Stimulated activated CD4-positive, alpha-beta T cell treated with anti-CD3 and anti-CD28 coated beads, Interleukin-12 subunit alpha, Interleukin-12 subunit beta, amount 100 ng/mL, for 48 hours (primary cell): ENCODE measurements around the gene MARCHF2.
"Not testable (repeated sequence)": the region's sequence is repeated elsewhere in the genome, so short reads cannot be mapped to it uniquely, and the experiment has no call there.

Experiments used
- DNase-seq, 3 donors: peaks; one replicate each; pipeline ENCODE4 v3.0.0-alpha.2; 2020; ENCODE audit warnings: low read depth in 2 of 3, low spot score in 1 of 3

MARCHF2 gene, protein sequence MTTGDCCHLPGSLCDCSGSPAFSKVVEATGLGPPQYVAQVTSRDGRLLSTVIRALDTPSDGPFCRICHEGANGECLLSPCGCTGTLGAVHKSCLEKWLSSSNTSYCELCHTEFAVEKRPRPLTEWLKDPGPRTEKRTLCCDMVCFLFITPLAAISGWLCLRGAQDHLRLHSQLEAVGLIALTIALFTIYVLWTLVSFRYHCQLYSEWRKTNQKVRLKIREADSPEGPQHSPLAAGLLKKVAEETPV

DNA sequence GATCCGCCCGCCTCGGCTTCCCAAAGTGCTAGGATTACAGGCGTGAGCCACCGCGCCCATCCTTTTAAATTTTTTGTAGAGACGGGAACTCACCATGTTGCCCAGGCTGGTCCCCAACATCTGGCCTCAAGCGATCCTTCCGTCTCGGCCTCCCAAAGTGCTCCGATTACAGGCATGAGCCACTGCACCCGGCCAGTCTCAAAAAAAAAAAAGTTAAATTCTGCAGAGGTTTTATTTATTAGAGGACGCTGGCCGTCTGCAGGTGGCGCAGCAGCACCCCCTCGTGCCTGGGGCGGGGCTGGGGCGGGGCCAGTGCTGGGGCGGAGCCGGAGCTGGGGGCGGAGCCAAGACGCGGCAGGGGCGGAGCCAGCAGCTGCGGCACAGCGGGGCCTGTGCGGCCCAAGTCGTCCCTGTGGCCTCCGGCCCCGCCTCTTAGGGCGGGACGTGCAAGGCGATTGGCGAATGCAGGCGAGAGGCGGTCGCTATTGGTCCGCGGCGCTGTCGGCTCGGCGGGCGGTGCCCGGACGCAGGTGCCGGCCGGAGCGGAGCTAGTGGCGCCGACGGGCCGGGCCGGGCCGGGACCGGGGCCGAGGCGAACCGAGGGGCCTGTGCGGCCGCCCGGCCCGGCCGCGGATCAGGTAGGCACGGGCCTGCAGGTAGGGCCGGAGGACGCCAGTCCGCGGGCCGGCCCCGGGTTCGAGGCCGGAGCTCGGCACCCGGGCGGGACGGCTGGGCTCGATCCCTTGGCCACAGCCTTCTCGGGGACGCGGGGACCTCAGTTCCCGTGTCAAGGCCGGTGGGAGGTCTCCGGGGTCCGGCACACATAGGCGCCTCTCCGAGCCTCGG lies at the start of gene MARCHF2:
Gene MARCHF2 (plus strand): TSS at position 523 of the 846 bp plus-strand sequence. CDS start 8,536 bp downstream, outside the sequence.
- peak; percentile 94 to 96 (median 94) for DNase-seq

DNA sequence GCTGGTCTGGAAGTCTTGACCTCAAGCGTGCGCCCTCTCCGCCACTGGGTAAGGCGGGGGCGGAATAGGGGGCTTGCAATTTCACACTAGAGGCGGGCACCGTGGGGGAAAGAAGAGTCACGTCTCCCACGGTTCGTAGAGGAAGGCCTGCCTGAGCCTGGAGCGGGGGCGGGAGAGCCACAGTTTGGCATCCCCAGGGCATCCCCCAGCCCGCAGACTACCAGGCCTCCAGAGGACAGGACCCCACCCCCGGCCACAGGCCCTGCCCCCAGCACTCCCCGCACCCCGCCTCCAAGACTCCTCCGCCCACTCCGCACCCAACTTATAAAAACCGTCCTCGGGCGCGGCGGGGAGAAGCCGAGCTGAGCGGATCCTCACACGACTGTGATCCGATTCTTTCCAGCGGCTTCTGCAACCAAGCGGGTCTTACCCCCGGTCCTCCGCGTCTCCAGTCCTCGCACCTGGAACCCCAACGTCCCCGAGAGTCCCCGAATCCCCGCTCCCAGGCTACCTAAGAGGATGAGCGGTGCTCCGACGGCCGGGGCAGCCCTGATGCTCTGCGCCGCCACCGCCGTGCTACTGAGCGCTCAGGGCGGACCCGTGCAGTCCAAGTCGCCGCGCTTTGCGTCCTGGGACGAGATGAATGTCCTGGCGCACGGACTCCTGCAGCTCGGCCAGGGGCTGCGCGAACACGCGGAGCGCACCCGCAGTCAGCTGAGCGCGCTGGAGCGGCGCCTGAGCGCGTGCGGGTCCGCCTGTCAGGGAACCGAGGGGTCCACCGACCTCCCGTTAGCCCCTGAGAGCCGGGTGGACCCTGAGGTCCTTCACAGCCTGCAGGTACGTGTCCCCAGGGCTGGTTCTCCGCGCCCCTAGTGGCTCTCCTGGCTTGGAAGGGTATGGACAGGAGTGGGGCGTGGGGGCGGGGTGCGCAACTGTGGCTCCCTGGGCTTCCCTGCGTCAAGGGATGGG lies 49.0 kb upstream of the MARCHF2 start, which contains the start of gene ANGPTL4:
Gene ANGPTL4 (plus strand): TSS at position 353 of the 969 bp plus-strand sequence. CDS start 167 bp downstream, at position 520.
- DNase-seq: peak; percentile 30 to 70 (median 60)

DNA sequence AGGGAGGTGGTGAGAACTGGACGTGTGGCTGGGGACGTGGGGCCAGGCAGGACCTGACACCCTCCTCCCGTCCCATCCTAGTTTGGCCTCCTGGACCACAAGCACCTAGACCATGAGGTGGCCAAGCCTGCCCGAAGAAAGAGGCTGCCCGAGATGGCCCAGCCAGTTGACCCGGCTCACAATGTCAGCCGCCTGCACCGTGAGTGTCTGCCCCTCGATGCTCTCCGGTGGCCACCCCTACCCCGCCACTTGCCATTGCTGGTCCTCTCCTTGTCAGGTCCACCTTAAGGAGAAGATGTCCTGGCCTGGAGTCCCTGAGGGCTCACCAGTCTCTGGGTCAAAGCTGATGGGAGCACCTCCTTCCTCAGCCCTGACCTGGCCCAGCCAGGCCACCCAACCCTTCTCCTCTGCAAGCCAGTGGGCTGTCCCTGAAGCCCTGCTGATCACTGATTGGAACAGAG lies 47.0 kb upstream of the MARCHF2 start:
- DNase-seq: no peak

DNA sequence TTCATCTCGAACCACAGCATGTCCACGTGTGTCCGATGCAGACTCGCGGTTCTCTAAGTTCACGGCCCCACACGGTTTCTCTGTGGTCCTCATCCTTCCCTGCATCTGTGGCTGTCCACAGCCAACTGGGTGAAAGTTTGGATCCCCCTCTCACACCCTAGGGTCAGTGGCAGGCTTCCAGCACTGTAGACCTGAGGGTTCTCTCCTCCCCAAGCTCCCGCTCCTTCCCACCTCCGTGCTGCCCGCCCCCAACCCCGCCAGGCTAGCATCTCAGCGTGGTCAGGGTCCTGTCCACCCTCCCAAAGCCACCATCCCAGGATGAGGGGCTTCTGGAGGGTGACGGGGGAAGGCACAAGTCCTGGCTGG lies 46.2 kb upstream of the MARCHF2 start:
- DNase-seq: no peak

DNA sequence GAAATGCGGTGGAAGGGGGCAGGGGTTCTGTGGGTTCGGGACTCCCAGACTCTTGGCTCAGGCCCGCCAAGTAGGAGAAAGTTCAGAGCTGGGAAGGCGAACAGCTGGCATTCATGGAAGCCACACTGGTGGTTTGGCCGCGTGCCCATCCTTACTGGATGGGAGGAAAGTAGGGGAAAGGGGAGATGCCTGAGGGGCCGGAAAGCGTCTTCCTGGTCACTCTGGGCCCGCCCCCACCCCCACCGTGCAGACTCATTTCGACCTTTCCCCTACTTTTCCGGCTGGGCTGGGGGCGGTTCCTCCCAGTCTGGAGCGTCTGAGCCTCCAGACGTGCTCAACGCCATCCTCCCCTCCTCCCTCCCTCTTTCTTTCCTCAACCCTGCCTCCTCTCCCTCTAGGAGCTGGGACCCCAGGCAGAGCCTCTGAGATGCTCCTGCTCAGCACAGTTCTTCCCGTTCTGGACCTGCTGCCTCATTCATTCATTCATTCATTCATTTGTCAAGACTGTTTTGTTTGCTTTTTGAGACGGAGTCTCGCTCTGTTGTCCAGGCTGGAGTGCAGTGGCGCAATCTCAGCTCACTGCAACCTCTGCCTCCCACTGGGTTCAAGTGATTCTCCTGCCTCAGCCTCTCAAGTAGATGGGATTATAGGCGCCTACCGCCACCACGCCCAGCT lies 45.6 kb upstream of the MARCHF2 start:
- DNase-seq: no peak

DNA sequence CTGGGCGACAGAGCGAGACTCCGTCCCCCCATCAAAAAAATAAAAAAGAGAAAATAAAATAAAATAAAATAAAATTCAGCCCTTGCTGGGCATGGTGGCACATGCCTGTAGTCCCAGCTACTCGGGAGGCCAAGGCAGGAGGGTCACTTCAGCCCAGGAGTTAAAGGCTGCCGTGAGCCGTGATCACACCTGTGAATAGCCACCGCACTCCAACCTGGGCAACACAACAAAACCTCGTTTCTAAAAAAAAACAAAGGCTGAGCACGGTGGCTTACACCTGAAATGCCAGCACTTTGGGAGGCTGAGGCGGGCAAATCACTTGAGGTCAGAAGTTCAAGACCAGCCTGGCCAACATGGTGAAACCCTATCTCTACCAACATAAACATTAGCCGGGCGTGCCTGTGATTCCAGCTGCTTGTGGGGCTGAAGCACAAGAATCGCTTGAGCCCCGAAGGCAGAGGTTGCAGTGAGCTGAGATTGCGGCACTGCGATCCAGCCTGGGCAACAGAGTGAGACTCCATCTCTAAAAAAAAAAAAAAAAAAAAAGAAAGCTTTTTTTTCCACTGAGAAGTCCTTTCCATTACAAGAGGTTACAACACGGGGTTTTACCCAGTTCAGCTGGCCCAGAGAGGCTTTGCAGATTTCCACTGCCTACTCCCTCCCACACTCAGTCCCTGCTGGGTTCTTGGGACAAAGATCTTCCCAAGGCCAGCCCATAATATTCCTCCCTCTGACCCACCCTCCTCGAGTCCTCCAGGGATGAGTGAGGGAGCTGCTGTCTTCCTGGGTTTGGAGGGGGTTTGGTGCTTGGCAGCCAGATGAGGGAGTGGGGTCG lies 42.7 kb upstream of the MARCHF2 start:
- DNase-seq: no peak

DNA sequence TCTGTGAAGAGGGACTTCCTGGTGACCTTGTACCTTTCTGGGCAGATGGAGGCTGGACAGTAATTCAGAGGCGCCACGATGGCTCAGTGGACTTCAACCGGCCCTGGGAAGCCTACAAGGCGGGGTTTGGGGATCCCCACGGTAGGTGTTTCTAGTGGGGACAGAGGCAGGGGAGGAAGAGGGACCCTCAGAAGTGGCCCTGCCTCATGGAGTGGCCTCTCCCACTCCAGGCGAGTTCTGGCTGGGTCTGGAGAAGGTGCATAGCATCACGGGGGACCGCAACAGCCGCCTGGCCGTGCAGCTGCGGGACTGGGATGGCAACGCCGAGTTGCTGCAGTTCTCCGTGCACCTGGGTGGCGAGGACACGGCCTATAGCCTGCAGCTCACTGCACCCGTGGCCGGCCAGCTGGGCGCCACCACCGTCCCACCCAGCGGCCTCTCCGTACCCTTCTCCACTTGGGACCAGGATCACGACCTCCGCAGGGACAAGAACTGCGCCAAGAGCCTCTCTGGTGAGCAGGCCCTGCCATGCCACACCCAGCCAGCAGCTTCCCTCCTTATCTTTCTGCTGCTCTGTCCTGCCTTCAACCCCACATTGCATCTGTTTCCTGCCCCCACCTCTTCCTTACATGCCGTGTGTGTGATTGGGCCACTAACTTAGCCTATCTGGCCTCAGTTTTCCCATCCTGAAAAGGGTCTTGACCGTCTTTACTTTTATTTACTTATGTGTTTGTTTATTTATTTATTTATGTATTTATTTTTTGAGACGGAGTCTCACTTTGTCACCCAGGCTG lies 41.9 kb upstream of the MARCHF2 start:
- no peak for DNase-seq

DNA sequence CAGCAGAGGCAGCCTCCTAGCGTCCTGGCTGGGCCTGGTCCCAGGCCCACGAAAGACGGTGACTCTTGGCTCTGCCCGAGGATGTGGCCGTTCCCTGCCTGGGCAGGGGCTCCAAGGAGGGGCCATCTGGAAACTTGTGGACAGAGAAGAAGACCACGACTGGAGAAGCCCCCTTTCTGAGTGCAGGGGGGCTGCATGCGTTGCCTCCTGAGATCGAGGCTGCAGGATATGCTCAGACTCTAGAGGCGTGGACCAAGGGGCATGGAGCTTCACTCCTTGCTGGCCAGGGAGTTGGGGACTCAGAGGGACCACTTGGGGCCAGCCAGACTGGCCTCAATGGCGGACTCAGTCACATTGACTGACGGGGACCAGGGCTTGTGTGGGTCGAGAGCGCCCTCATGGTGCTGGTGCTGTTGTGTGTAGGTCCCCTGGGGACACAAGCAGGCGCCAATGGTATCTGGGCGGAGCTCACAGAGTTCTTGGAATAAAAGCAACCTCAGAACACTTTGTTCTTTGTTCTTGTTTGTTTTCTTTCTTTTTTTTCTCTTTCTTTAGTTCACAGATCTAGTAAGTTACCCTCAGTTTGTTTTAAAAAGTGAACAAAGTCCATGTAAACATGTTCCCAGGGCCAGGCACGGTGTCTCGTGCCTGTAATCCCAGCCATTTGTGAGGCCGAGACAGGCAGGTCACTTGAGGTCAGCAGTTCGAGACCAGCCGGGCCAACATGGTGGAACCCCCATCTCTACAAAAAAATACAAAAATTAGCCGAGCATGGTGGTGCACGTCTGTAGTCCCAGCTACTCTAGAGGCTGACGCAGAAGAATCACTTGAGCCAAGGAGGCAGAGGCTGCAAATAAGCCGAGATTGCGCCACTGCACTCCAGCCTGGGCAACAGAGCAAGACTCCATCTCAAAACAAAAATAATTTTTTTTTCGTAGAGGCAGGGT lies 39.0 kb upstream of the MARCHF2 start:
- DNase-seq: no peak

DNA sequence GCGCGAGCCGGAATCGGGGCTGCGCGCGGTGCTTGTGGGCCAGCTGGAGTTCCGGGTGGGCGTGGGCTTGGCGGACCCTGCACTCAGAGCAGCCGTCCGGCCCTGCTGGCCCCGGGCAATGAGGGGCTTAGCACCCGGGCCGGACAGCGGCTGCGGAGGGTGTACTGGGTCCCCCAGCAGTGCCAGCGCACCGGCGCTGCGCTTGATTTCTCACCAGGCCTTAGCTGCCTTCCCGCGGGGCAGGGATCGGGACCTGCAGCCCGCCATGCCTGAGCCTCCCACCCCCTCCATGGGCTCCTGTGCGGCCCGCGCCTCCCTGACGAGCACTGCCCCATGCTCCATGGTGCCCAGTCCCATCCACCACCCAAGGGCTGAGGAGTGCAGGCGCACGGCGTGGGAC lies 37.3 kb upstream of the MARCHF2 start:
- not testable (repeated sequence) for DNase-seq

DNA sequence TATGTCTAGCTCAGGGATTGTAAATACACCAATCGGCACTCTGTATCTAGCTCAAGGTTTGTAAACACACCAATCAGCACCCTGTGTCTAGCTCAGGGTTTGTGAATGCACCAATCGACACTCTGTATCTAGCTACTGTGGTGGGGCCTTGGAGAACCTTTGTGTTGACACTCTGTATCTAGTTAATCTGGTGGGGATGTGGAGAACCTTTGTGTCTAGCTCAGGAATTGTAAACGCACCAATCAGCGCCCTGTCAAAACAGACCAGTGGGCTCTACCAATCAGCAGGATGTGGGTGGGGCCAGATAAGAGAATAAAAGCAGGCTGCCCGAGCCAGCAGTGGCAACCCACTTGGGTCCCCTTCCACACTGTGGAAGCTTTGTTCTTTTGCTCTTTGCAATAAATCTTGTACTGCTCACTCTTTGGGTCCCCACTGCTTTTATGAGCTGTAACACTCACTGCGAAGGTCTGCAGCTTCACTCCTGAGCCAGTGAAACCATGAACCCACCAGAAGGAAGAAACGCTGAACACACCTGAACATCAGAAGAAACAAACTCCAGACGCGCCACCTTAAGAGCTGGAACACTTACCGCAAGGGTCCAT lies 36.6 kb upstream of the MARCHF2 start:
- not testable (repeated sequence) for DNase-seq

DNA sequence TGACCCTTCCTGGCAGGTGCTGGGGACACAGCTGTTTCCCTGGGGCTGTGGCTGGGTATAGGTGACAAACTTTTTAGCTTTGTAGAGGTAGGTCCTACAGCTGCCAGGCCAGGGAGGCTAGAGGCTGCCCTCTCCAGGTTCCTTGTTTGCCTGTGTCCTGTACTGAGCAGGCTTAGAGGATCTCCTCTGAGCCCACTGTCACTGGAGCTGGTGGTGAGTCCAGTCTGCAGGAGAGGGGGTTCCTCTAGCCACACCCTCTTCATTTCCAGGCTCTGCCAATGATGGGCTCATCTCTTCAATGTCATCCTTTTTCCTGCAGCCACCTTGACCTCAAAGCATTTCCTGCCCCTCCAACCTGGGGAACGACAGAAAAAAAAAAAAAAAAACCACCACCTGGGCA lies 35.5 kb upstream of the MARCHF2 start:
- DNase-seq: no peak

DNA sequence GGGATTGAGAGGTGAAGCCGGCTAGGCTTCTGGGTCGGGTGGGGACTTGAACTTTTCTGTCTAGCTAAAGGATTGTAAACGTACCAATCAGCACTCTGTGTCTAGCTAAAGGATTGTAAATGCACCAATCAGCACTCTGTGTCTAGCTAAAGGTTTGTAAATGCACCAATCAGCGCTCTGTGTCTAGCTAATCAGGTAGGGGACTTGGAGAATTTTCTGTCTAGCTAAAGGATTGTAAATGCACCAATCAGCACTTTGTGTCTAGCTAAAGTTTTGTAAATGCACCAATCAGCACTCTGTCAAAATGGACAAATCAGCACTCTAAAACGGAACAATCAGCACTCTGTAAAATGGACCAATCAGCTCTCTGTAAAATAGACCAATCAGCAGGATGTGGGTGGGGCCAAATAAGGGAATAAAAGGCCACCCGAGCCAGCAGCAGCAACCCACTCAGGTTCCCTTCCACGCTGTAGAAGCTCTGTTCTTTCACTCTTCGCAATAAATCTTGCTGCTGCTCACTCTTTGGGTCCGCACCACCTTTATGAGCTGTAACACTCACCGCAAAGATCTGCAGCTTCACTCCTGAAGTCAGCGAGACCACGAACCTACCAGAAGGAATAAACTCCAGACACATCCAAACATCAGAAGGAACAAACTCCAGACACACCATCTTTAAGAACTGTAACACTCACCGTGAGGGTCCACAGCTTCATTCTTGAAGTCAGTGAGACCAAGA lies 33.8 kb upstream of the MARCHF2 start:
- DNase-seq: not testable (repeated sequence)

DNA sequence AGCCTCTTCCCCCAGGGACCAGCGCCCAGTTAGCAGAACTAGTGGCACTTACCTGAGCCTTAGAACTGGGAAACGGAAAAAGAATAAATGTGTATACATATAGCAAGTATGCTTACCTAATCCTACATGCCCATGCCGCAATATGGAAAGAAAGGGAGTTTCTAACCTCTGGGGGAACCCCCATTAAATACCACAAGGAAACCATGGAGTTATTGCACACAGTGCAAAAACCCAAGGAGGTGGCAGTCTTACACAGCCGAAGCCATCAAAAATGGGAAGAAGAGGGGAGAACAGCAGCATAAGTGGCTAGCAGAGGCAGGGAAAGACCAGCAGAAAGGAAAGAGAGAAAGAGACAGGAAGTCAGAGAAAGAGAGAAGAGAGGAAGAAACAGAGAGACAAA lies 28.5 kb upstream of the MARCHF2 start:
- not testable (repeated sequence) for DNase-seq

DNA sequence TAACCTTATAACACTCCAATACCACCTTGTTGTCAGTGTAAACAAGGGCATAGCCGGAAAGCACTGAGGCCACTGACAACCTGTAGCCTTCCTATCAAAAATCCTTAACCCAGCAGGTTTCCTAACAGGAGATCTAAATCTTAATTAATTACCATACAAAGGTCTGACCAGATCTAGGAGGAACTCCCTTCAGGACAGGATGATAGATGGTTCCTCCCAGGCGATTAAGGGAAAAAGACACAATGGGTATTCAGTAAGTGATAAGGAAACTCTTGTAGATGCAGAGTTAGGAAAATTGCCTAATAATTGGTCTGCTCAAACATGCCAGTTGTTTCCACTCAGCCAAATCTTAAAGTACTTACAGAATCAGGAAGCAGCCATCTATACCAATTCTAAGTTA lies 28.0 kb upstream of the MARCHF2 start:
- not testable (repeated sequence) for DNase-seq

DNA sequence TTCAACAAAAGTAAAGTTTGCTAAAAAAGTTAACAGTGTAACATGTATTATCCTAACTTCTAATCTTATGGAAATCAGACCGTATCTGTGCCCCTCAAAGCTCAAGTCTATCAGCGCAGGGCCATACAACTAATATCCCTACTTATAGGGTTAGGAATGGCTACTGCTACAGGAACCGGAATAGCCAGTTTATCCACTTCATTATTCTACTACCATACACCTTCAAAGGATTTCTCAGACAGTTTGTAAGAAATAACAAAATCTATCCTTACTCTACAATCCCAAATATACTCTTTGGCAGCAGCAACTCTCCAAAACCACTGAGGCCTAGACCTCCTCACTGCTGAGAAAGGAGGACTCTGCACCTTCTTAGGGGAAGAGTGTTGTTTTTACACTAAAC lies 27.5 kb upstream of the MARCHF2 start:
- DNase-seq: not testable (repeated sequence)

DNA sequence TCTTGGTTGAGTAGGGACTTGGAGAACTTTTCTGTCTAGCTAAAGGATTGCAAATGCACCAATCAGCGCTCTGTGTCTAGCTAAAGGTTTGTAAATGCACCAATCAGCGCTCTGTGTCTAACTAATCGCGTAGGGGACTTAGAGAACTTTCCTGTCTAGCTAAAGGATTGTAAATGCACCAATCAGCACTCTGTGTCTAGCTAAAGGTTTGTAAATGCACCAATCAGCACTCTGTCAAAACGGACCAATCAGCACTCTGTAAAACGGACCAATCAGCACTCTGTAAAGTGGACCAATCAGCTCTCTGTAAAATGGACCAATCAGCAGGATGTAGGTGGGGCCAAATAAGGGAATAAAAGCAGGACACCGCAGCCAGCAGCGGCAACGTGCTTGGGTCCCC lies 26.7 kb upstream of the MARCHF2 start:
- DNase-seq: not testable (repeated sequence)

DNA sequence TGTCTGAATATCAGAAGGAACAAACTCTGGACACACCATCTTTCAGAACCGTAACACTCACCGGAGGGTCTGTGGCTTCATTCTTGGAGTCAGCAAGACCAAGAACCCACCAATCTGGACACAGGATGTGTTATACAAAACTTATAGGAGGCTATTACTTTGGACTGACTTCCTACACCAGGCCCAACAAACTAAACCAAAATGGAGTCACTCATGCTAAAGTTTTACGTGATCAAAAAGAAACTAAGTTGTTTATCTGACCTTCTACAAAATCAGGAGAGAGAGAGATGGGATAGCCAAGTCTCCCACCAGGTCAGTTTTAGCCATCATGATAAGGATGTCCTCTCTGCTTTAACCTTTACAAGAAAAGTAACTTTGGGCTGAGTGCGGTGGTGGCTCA lies 26.1 kb upstream of the MARCHF2 start:
- no peak for DNase-seq
